GM12891 (cell line): ENCODE results near the gene ZSCAN25.

Experiments
- POLR2A ChIP-seq: IDR thresholded peaks from 2 replicates; pipeline ENCODE4 v1.6.1; 2011; ENCODE audit warnings: low read depth, low read length, control low read depth
- POLR2AphosphoS5 ChIP-seq: IDR thresholded peaks from 2 replicates; pipeline ENCODE4 v1.6.1; 2011; ENCODE audit warnings: low read depth, low read length, control low read depth
- POU2F2 ChIP-seq: IDR thresholded peaks from 2 replicates; pipeline ENCODE4 v1.6.1; 2011; ENCODE audit warnings: low read depth, mild to moderate bottlenecking, control low read depth, low read length, moderate library complexity
- SPI1 ChIP-seq: IDR thresholded peaks from 2 replicates; pipeline ENCODE4 v1.6.1; 2011; ENCODE audit warnings: low read depth, low read length, control low read depth
- TAF1 ChIP-seq: IDR thresholded peaks from 2 replicates; pipeline ENCODE4 v1.6.1; 2011; ENCODE audit warnings: low read depth, low read length, control low read depth

DNA sequence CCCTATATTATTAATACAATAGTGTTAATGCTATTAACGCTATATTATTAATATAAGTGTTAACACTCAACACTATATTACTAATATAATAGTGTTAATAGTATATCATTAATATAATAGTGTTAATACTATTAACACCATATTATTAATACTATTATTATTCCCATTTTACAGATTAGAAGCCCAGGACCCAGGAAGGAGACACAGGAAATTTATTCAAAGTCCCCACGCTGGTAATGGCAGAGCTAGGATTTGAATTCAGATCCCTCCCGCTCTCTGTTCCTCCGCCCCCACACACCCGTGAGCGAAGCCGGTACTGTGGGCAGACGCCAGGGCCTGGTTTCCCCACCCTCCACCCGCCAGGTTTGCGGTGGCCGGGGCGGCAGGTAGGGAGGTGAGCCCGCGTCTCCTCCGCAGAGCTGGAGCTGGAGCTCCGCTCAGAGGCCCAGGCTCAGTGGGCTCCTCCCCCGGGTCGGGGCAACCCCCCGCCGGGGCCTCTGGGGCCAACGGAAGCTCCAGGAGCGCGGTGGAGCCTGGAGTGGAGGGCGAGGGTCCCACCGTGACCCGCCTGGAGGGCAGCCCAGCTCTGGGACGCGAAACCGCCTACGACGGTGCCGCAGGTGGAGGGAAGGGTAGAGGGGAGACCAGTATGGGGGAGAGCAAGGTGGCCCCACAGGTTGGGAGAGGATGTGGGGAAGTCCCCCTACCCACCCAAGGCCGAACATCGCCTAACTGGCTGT, 18.8 kb upstream of the ZSCAN25 start, which contains the start of gene TMEM225B:
- TF ChIP-seq SPI1 (no peak), TAF1 (no peak), POLR2A (no peak), POU2F2 (no peak), POLR2AphosphoS5 (no peak)
